ENCODE data around the gene LYRM9.
"Not testable (repeated sequence)": the region's sequence is repeated elsewhere in the genome, so short reads cannot be mapped to it uniquely, and the experiment has no call there.

The LYRM9 gene

DNA sequence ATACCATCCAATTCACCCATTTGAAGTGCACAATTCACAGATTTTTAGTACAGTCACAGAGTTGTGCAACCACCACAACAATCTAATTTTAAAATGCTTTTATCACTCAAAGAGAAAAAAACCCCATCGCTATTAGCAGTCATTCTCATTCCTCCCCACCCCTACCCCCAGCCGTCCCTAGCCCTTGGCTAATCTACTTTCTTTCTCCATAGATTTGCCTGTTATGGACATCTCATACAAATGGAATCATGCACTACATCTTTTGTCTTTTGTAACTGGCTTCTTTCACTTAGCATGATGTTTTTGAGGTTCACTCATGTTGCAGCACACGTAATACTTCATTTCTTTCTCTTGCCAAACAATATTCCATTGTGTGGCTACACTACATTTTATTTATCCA is 20.4 kb downstream of the LYRM9 start:
- DNase-seq = no peak

DNA sequence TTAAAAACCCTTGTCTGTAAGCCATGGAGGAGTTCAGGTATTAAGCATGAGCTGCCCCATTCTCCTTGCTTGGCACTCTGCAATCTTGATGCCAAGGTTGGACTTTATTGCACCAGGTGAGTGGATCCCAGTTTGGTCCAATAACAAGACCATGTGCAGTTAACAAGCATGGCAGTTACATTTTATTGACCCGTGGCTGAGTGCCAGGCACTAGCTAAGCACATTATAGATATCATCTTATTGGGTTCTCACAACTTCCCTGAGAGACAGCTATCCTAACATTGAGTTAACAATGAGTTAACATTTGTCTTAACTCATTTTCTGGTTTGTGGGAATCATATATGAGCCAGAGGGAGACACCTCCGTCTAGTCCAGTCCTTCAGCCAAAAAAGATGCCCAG is 21.8 kb downstream of the LYRM9 start:
- DNase-seq = no peak

DNA sequence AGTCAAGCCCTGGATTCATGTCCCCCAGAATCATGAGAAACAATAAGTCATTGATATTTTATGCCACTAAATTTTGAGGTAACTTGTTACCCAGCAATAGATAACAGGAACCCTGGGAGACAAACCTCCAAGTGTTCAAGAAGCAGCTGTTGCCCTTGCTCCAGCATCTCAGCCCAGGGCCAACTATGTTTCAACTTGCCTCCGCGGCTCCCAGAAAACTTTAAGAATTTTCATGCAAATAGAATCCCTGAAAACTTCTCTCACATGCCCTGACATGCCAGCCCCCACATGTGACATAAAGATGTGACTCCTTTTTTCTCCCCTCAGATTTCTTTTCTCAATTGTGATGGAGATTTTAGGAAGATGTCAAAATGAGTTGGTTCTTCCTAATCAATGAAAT is 22.8 kb downstream of the LYRM9 start:
- DNase-seq = no peak

DNA sequence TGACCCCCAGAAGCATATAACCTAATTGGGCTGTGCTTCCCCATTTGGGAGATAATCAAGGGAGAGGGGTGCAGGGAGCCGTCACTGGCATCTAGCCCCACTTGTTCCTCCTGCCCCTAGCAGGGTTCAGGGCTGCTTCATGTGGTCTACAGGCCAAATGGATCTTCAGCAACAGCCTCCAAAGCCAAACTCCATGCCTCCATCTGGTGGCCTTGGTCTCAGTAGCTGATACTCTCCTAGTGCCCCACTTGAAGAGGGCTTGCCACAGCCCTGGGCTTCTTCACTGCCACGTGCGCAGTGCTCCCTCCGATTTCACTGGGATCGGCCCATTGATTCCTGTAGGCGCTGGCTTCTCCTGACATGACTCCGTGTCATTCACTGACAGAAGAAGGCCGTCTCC is 24.6 kb downstream of the LYRM9 start:
- no peak for DNase-seq

DNA sequence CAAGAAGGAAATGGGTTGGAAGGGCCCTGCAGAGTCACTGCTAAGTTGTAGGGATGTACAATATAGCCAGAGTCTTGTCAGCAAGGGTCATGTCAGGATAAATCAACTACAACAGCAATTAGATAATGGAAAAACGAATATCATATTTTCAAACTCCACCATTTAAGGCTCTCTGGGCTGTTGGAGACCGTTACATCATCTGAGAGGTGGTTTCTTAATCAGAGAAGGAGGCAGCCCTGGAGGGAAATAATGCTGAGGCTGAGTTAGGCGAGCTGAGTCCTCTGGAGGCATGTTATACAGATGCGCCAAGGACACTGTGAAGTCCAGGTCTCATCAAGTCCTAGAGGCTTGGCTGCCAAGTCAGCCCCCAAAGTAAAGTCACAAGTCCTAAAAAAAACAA is 30.3 kb downstream of the LYRM9 start:
- no peak for DNase-seq

DNA sequence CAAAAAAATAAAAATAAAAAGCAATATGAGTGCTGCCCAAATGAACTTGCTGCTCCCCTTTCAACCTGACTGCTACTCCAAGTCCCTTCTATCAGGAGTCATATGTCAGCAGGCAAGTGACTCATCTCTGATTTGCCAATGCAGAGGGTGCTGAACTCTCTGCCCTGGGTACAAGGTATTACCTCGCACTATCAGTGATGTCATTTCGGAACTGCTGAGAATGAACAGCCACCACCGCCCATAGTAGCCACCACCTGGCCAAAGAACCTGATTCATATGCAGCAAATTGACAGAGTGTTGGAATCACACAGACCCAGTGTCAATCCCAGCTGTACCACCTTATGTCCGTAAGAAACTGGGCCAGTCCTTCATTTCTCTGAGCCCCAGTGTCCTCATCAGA is 31.2 kb downstream of the LYRM9 start:
- DNase-seq = no peak

DNA sequence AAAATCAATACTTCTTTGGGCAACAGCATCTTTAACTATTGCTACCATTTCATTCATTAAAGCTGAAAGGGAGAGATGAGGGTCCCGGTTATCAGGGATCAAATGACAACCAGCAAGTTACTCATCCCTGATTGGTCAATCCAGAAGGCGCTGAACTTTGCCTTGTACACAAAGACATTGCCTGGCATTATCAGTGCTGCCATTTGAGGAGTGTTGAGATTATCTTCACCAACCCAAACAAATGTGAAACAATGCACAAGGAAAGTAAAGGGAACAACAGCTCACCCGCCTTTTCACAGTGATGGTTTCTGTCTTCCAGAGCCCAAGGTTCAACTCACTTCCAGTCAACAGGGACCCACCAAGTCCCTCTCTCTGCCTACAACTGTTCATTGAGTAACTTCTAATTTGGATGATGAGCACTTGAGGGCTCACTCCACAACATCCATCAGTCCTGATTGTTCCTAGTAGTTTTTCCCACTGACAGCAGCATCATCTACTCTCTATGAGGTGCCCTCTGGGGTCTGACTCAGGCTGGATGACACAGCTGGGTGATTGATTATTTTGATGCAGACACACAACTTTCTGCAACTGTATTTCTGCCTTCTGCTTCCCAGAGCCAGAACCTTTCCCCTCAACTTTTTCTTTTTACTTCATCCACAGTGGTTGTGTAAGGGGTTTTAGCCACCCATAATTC is 32.0 kb downstream of the LYRM9 start:
- DNase-seq = no peak

DNA sequence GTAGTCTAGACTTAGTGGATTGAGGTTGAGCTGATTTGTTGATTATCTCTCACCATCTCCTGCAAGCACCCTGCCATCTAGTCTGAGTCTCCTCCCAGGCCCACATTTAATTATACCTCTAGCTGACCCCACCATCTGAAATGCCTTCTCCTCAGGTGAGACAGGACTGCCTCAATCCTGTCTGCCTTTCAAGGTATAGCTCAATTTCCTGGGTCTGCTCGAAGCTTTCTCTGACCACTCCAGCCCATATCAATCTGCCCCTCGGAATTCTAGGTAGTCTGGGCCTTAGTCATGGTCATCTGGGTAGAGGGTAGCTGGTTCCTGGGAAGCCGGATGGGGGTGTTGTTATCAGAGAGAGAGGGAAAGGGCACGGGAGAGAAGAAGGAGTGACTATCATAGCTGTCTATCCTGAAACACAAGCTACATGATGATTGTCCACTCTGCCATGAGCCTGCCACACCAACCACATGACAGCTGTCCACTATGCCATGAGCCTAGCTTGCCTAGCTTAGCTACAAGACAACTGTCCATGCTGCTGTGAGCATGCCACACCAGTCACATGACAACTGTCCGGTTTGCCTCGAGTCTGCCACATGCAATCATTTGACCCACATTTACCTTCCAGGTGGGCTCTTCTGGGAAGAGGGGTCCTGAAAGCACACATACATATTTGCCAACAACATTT is 34.4 kb downstream of the LYRM9 start:
- DNase-seq = no peak

DNA sequence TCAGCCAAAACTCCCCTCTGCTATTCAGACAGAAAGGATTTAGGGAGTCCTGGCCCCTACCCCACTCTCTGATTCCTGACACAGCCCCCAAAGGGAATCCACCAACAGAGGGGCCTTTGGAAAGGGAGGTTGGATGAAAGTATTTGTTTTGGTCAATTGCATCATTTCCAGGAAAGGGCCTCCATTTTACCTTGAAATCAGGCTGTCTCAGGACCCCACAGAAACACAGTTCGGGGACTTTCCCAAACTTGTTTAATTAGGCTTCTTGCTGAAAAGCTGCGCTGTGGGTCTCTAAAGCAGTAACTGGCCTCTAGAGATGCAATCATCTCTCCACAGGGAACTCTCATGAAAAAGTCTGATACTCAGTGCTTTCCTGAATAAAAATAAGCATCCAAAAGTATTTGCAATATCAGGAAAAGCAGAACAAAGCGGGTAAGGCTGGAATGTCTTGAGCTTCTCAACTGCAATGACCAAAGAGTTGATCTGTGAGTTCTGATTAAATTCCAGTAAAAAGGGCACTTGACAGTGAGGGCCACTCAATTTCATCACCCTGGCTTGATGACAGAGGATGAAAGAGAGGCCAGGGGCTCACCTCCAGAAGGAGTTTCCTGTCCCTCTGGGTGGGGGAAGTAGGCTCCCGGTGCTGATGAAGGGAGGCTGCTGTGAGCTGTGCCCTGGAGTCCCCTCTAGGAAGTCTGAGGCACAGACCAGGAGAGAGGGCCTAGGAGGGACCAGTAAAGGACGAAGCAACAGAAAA is 36.3 kb downstream of the LYRM9 start:
- no peak for DNase-seq

DNA sequence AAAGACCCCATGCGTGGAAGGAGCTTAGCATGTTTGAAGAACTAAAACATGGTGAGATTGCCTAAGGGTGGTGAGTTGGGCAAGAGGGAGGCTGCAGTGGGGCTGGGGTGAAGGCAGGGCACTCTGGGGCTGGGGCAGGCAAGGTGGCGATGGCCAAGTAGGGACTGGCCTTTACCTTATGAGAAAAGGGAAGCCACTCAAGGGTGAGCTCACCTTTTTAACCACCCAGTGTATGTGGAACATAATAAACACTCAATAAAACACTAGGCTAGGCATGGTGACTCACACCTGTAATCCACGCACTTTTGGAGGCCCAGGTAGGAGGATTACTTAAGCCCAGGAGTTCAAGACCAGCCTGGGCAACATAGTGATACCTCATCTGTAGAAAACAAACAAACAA is 37.7 kb downstream of the LYRM9 start:
- DNase-seq = no peak

DNA sequence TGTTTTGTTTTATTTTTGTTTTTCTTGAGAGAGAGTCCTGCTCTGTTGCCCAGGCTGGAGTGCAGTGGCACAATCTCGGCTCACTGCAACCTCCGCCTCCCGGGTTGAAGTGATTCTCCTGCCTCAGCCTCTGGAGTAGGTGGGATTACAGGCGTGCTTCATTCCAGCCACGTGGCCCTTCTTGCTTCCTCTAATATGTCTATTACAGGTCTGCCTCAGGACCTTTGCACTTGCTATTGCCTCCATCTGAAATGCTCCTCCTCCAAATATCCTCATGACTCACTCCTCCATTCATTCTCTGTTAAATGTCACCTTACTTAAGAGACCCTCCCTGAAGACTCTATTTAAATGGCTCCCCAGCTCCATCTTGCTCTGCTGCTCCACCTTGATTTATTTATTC is 39.0 kb downstream of the LYRM9 start:
- DNase-seq = no peak

DNA sequence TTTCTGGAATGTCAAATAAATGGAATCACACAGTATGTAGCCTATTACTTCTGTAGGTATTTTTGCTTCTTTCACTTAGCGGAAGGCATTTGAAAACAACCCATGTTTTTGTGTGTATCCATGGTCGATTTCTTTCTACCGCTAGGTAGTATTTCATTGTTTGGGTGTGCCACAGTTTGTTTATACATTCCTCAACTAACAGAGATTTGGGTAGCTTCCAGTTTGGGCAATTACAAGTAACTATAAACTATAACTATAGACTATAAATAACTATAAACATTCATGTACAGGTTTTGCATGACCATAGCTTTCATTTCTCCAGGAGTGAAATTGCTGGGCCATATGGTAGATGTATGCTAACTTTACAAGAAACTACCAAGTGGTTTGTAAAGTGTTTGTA is 40.1 kb downstream of the LYRM9 start:
- DNase-seq = no peak

DNA sequence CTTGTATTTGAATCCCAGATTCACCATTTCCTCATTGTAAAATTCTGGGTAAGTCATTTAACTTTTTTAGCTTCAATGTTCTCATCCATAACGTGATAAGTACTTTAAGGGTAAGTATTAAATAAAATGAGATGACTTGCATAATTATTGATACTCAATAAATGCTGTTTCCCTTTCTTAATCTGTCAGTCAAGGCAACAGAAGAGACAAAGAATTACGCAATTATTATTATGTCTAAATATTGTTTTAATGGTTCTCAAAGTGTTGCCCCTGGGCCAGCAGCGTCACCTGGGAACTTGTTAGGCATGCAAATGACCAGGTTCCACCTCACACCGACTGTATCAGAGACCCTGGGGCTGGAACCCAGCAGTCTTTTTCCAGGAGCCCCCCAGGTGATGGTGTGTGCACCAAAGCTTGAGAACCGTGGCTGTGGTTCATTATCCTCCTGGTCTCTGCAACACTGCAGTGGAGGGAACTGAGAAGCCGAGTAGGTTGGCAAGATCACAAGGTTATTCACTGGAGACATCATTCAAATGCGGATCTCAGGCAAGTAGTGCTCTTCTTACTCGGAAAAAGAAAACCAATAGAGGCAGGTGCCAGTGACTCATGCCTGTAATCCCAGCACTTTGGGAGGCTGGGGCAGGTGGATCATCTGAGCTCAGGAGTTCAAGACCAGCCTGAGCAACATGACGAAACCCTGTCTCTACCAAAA is 43.5 kb downstream of the LYRM9 start:
- DNase-seq = no peak

DNA sequence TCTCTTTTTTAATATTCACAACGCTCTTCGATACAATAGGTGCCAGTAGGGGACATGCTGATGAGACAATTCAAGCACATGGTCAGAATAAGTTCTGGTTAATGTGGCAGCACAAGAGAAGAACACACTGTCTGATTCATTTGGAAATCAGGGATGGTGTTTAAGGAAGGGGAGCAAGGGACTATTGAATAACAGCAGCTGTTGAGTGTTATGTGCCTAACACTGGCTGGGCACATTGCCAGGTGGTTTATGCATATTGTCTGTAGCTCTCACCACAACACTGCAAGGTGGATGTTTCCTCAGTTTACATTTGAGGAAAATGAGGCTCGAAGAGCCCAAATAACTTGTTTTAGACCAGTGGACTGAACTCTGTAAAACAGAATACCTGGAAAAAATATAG is 44.2 kb downstream of the LYRM9 start:
- DNase-seq = no peak

DNA sequence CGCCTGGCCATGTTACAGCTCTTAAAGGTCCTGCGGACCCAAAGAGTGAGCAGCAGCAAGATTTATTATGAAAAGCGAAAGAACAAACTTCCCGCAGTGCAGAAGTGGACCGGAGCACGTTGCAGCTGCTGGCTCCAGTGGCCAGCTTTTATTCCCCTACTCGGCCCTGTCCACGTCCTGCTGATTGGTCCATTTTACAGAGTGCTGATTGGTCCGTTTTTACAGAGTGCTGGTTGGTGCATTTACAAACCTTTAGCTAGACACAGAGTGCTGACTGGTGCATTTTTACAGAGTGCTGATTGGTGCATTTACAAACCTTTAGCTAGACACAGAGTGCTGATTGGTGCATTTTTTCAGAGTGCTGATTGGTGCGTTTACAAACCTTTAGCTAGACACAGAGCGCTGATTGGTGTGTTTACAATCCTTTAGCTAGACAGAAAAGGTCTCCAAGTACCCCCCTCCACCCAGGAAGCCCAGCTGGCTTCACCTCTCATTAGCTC is 46.3 kb downstream of the LYRM9 start:
- DNase-seq = not testable (repeated sequence)

DNA sequence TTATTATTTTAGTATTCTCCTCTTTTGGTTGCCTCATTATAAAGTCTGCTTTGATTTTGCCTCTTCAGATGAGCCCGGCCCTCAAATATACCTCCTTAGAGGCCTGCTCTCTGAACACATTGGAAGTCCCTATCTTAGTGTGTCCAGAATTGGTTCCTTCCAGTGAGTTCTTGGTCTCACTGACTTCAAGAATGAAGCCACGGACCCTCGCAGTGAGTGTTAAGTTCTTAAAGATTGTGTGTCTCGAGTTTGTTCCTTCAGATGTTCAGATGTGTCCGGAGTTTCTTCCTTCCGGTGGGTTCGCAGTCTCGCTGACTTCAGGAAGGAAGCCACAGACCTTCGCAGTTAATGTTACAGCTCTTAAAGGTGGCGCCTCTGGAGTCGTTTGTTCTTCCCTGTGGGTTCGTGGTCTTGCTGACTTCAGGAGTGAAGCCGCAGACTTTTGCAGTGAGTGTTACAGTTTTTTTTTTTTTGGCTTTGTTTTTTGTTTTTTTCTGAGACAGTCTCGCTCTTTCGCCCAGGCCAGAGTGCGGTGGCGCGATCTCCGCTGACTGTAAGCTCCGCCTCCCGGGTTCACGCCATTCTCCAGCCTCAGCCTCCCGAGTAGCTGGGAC is 47.0 kb downstream of the LYRM9 start:
- DNase-seq = no peak

DNA sequence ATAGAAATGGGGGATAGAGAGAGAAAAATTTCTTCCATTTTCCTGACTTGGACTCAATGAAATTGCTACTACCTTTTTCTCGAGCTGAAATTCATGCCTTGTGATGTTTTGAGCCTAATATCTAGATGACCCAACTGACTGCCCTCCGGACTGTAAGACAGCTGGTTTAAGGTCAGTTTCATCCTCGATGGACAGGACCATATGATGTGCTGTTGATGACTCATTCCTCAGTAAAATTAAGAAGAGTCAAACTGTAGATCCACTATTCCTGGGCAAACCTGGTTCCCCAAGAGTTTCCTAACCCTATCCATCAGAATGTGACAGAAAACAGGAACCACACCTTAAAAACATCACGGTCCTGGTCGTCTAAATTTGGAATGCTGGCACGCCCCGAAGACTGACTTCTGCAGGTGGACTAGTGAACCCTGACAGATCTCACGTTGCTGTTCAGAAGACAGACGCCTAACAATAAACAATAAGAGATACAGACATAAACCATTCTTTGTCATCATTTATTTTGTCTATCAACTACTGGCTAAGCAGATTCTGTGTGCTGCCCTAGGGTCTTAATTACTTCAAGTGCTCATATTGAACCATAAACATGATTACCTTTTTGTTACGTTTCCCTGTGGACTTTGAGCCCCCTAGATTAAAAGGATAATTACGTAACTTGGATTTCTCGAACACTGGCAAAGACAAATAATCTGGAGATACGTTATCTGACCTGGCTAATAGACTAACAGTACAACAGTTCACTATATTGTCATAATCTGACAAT is 47.7 kb downstream of the LYRM9 start:
- DNase-seq = no peak

DNA sequence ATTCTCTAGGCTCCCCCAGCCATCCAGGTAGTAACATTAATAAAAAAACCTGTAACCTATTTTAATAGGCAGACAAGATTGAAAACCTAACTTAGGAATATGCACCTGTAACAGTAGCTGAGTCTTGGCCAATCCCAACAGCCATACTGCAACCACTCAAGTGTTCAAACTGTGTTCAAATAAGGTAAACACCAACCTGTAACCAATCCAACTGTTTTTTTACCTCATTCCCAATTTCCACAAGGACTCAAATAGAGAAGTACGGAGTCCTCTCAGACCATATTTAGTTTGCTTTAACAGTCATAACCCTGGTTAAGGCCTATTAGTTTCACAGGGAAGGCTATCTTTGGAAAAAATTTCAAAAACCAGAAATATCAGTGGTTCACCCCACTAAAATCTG is 52.5 kb downstream of the LYRM9 start:
- no peak for DNase-seq

DNA sequence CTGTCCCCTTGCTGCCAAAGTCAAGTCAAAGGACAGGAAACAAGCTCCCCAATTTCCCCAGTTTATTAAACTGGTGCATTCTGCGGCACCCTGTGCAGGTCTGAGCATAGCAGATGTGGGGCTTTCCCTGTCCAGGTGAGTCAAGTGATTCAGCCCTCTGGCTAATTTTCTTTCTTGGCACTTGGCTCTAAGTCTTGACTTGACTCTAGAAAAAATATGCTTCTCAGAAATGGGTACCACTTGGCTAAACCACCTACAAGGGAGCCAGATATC is 52.8 kb downstream of the LYRM9 start:
- not testable (repeated sequence) for DNase-seq

DNA sequence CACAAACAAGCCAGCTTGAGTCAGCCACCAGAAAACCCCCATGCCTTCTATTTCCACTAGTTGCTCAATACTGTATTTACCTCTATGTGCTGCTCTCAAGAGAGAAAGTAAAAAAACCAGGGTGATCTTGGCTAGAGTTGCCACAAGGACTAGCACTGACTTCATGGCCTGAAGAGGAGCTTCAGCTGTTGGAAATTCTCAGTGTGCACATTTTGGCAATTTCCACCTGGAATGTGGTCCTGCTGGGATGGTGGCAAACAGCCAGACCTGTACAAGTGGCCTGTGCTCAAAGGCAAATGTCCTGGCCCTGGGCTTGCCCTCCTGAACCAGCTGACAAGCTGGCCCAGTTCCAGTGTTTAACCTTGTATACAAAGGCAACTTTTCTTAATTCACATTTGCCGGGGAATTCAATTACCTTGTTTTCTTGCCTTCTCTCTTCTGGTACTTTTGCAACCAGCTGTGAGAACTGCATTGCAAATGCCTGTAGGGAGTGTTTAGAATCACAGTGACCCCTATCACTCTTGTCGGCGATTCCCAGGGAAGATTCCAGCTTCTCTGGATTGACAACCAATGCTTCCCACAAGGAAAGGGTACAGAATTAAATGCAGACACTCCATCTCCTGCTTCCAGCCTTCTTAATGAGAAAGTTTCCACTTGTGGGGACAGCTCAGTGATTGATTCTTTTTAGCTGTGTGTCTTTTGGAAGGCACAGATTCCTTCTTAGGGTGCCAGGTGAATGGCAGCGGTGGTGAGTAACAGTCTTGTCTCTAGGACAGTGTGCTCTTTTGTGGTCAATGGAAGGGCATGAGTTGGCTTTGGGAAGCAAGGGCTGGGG is 53.4 kb downstream of the LYRM9 start:
- DNase-seq = not testable (repeated sequence)

DNA sequence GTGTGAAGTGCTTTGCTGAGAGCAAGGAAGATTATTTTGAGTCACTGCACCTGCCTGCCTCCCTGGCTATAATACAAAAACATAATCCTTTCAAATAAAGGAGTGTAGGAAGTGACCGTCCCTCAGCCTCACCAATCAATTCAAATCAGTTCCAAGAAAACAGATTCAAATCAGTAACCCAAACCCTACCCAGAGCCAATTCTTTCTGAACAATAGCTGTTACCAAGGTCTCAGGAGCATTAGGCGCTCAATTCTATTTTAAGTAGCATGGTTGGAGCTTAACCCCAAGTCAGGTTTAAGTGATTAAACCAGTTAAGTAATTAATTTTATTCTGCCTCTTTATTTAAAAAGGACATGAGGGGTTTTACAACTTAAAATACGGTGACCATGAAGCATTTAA is 54.6 kb downstream of the LYRM9 start:
- not testable (repeated sequence) for DNase-seq
